PFSK-1 (cell line): Measurements from ENCODE around the gene ENTREP3.

Experiments used
- POLR2AphosphoS5 ChIP-seq: IDR thresholded peaks from 2 replicates; pipeline ENCODE4 v1.6.1; 2012; ENCODE audit warnings: low read depth, mild to moderate bottlenecking, control low read depth, low read length, moderate library complexity
- TAF1 ChIP-seq: IDR thresholded peaks from 2 replicates; pipeline ENCODE4 v1.6.1; 2012; ENCODE audit warnings: low read length, control low read depth, borderline replicate concordance; ENCODE audit not compliant: insufficient read depth

- TF ChIP-seq POLR2AphosphoS5 = no peak
- no peak for TF ChIP-seq TAF1
Measured at GRCh38 chr1:155285631-155286044, 30.4 kb upstream of the ENTREP3 start.
